ENCODE results near the gene CHKB. TPM values are rescaled to one million over a fixed set of nuclear protein-coding genes. Genes with fewer than 3 reads are reported as not detected.

CHKB gene
- total and polyA plus RNA-seq, 12 donors, result 34.1 to 917 (median 95.3) TPM

DNA sequence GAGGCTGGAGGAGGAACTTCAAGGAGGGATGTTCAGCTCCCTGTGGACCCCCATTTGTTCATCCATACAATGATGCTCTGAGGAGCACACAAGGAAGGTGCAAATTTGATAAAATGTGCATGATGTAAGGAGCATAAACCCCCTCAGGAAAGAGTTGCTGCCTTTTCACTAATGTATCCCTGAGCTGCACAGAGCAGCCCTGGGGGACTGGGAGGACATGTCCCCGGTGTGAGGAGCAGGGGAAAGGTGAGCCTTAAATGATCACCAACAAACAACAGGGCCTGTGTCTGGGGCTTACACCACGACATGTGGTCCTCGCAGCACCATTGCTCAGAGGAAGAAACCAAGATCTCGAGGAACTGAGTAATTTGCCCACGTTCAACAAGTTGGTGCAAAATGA, 14.4 kb upstream of the CHKB start:
- H3K27me3 ChIP-seq, result no peaks in the 10 kb centered on the region
- H3K4me1 ChIP-seq (replicated peaks in 1 of 2), result peaks cover 0 to 5% of the 10 kb centered on the region in 2 donors
- DNase-seq, result no peak
- no peak overlapping the region for H3K4me3 ChIP-seq
- H3K36me3 ChIP-seq (replicated peaks in 1 of 2), result no peaks in the 10 kb centered on the region
- intact Hi-C loops (cut with DNase I), result no loop called here
- no peak for TF ChIP-seq POLR2A (IDR thresholded peaks at IDR 0.05)
- TF ChIP-seq, protein P1, sequence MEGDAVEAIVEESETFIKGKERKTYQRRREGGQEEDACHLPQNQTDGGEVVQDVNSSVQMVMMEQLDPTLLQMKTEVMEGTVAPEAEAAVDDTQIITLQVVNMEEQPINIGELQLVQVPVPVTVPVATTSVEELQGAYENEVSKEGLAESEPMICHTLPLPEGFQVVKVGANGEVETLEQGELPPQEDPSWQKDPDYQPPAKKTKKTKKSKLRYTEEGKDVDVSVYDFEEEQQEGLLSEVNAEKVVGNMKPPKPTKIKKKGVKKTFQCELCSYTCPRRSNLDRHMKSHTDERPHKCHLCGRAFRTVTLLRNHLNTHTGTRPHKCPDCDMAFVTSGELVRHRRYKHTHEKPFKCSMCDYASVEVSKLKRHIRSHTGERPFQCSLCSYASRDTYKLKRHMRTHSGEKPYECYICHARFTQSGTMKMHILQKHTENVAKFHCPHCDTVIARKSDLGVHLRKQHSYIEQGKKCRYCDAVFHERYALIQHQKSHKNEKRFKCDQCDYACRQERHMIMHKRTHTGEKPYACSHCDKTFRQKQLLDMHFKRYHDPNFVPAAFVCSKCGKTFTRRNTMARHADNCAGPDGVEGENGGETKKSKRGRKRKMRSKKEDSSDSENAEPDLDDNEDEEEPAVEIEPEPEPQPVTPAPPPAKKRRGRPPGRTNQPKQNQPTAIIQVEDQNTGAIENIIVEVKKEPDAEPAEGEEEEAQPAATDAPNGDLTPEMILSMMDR (IDR thresholded peaks at IDR 0.05), result no peak
- 74 to 96% (median 92%) methylated on average over 5 of the region's 5 CpGs for WGBS, 4 donors
- no peak overlapping the region for H3K27ac ChIP-seq
- no peaks in the 10 kb centered on the region for H3K9me3 ChIP-seq (replicated peaks in 1 of 3)

DNA sequence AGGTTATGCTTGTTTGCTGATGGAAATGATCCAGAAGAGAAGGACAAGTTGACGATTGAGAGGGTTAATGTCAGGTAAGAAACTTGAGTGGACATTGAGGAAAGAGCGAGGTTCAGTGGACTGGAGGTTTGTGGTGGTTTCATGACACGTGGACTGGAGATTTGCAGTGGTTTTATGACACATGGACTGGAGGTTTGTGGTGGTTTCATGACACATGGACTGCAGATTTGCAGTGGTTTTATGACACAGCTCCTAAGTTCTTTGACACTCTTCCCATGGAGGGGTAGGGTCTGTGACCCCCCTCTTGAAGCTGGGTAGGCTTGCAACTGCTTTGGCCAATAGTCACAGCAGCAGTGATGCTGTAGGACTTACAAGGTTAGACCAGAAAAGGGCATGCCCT, 12.5 kb upstream of the CHKB start:
- DNase-seq, result no peak
- 87 to 93% (median 89%) methylated on average over 3 of the region's 3 CpGs for WGBS, 4 donors
- no peaks in the 10 kb centered on the region for H3K27me3 ChIP-seq
- peaks cover 0 to 4% of the 10 kb centered on the region in 2 donors for H3K4me1 ChIP-seq (replicated peaks in 1 of 2)
- H3K4me3 ChIP-seq, result no peak overlapping the region
- no peak overlapping the region for H3K27ac ChIP-seq
- no peaks in the 10 kb centered on the region for H3K36me3 ChIP-seq (replicated peaks in 1 of 2)
- TF ChIP-seq POLR2A (IDR thresholded peaks at IDR 0.05), result no peak
- TF ChIP-seq, protein P1 (IDR thresholded peaks at IDR 0.05), result no peak
- no peaks in the 10 kb centered on the region for H3K9me3 ChIP-seq (replicated peaks in 1 of 3)
- intact Hi-C loops (cut with DNase I), result no loop called here

DNA sequence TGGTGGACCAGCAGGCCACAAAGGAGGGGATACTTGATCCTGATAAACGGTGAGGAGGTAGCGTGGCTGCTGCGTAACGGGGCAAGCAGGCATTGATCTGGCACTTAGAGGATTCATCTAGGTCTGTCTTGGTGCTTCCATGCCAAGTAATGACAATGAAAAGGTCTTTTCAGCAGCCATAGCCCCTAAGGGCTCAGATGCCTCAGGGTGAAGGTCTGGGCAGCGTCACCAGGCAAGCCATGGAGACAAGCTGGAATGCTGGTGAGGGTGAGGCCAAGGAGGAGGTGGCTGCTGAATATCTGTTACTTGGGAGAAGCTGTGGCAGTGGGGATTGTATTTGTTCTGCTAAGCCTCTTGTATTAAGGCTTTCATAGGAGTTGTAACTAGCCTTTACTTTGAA, 4.8 kb upstream of the CHKB start:
- no peak for DNase-seq
- no peaks in the 10 kb centered on the region for H3K36me3 ChIP-seq (replicated peaks in 1 of 2)
- intact Hi-C loops (cut with DNase I), result no loop called here
- no peak overlapping the region for H3K27ac ChIP-seq
- peaks cover 6 to 7% of the 10 kb centered on the region in 2 donors for H3K4me1 ChIP-seq (replicated peaks in 1 of 2)
- no peaks in the 10 kb centered on the region for H3K27me3 ChIP-seq
- no peak for TF ChIP-seq POLR2A (IDR thresholded peaks at IDR 0.05)
- TF ChIP-seq, protein P1 (IDR thresholded peaks at IDR 0.05), result no peak
- WGBS, 4 donors, result 94 to 100% (median 97%) methylated on average over 5 of the region's 5 CpGs
- H3K4me3 ChIP-seq, result no peak overlapping the region
- no peaks in the 10 kb centered on the region for H3K9me3 ChIP-seq (replicated peaks in 1 of 3)

DNA sequence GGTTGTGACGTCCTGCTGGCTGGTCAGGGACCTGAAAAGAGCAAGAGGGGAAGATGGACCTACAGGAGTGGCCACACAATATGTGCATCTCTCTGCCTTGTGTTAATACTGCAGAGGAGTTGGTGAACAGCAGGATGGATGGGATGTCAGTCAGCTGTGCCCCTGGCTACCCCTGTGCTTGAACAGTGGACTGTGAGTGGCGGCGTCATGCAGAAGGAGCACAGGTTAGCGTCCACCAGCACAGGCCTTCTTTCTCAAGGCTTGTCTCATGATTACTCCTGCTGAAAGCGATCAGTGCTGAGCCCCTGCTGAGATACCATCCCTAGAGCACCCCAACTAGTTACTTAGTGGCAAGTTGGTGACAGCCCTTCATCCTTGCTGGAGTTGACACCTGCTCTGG, 3.8 kb upstream of the CHKB start:
- Histone ChIP-seq H3K9me3 (replicated peaks in 1 of 3) (no peaks in the 10 kb centered on the region), H3K27ac (no peak overlapping the region), H3K36me3 (replicated peaks in 1 of 2) (no peaks in the 10 kb centered on the region), H3K4me3 (no peak overlapping the region), H3K4me1 (replicated peaks in 1 of 2) (peaks cover 10 to 13% of the 10 kb centered on the region in 2 donors), H3K27me3 (no peaks in the 10 kb centered on the region)
- no peak for TF ChIP-seq POLR2A (IDR thresholded peaks at IDR 0.05)
- TF ChIP-seq, protein P1 (IDR thresholded peaks at IDR 0.05), result no peak
- intact Hi-C loops (cut with DNase I), result no loop called here
- 75 to 96% (median 87%) methylated on average over 3 to 5 of the region's 5 CpGs for WGBS, 4 donors
- DNase-seq, result no peak

Measured in adrenal gland (tissue), 12 donors.